GM12874 (cell line): ENCODE measurements around the gene ZNF175.

Experiments used
- TF ChIP-seq, protein P1 (sequence below): IDR thresholded peaks from 2 replicates; pipeline ENCODE4 v1.5.1; 2011; ENCODE audit warnings: low read depth, mild to moderate bottlenecking, control low read depth, low read length, moderate library complexity; ENCODE audit not compliant: insufficient read depth

The ZNF175 gene

DNA sequence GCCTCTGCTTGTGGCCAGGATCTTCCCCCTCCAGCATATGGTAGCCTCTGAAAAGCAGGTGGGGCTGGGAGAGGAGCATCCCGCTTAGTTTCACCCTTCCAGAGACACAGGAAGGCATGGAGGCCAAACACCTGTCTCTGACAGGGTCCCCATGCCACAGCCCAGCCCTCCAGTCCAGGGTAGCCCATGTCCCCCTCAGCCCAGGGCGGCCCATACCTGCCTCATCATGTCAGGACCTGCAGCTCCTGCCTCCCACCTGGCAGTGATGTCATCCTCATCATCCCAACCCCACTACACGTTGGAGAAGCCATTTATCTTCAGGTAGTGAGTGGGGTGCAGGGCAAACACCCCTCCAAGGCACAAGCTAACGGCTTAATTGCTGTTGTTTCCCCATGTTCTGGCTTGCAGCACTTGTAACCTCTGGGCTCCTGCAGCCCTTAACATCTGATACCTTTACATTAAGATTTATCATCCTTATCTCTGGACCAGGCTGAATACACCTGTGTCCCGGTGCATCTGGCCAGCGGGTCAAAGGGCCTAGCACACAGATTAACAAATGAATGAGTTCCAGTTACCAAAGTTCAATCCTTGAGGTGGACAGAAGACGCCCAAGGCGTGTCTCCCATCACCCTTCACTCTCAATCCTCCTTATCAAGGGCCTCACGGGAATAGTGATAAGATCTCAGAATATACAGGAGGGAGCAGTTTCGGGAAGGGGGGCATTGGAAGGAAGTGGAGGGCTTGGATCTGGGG lies 22.2 kb downstream of the ZNF175 start:
- TF ChIP-seq, protein P1, sequence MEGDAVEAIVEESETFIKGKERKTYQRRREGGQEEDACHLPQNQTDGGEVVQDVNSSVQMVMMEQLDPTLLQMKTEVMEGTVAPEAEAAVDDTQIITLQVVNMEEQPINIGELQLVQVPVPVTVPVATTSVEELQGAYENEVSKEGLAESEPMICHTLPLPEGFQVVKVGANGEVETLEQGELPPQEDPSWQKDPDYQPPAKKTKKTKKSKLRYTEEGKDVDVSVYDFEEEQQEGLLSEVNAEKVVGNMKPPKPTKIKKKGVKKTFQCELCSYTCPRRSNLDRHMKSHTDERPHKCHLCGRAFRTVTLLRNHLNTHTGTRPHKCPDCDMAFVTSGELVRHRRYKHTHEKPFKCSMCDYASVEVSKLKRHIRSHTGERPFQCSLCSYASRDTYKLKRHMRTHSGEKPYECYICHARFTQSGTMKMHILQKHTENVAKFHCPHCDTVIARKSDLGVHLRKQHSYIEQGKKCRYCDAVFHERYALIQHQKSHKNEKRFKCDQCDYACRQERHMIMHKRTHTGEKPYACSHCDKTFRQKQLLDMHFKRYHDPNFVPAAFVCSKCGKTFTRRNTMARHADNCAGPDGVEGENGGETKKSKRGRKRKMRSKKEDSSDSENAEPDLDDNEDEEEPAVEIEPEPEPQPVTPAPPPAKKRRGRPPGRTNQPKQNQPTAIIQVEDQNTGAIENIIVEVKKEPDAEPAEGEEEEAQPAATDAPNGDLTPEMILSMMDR: no peak

GRCh38 chr19:51593969-51594773 lies 23.1 kb downstream of the ZNF175 start:
- TF ChIP-seq, protein P1: no peak

GRCh38 chr19:51594774-51595109 lies 23.7 kb downstream of the ZNF175 start:
- TF ChIP-seq, protein P1: no peak

DNA sequence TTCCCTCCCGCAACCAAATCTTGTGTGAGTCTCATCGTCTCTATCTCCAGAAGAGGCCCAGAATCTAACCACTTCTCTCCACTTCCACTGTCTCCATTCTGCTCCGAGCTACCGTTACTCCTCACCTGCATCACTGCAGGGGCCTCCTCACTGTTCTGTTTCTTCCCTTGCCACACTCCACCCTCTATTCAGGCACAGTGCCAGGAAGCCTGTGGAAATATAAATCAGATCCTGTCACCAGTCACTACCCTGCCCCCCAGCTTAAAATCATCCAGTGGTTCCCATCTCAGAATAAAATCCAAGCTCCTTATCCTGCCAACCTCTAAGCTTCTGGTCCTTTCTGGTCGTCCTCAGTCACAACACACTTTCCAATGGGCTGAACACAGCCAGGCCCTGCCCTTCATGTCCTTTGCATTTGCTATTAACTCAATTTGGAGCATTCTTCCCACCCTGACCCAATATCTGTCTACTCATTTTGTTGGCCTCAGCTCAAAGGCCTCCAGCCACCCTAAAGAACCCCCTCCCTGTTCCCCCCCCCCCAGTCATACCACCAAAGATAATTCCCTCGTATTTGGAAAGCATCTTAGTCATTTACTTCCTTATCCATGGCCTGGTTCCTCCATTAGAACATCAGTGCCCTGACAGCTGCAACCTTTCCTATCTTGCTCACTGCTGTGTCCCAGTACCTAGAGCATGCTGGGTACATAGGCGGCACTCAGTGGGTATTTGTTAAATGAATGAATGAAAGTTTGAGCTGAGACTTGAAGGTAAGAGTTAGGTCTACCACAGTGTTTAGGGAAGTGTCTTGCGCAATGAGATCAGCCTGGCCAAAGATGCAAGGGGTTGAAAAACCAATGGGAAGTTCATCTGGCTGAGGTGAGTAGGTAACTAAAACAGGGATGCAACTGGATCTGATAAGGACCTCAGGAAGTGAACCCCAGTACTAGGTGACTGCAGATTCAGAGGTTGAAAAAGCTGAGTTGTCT lies 24.4 kb downstream of the ZNF175 start:
- TF ChIP-seq, protein P1: no peak

DNA sequence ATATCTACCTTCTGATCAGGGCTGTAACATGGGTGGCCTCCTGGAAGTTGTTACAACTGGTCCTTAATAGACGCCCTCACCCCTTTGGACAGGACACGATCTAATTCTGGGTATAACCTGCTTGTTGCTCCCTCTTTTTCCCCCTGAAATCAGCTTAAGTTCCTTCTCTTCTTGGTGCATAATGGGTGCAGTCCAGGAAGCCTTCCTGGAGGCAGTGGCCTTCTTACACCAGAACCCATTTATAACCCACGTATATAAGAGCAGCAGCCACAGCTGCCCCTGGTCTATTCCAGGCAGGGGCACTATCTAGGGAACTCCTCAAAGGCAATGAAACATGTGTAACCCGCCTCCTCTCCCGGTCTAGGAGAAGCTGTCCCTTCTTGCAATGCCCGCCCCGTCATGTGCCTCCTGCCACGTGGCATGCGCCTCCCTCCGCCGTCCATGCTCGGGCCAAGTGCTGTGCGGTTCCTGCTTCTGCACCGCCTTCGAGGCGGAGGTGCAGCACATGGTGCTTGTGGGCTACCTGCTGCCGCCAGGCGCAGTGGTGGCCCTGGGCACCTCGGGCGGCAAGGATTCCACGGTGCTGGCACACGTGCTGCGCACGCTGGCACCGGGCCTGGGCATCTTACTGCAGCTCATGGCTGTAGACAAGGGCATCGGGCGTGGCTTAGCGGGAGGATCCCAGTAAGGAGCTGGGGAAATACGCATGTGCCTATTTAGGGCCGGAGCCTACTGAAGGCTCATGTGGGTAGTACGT lies 27.3 kb downstream of the ZNF175 start:
- TF ChIP-seq, protein P1: no peak

- TF ChIP-seq, protein P1: no peak
Observed at GRCh38 chr19:51599084-51599483, 28.0 kb downstream of the ZNF175 start.
